ENCODE measurements around the gene RASSF1. TPM values are rescaled to one million over a fixed set of nuclear protein-coding genes. Genes with fewer than 3 reads are reported as not detected.

RASSF1 gene
- total RNA-seq, 1 donor from 2014 or later, result 39.5 TPM

GRCh38 chr3:50324351-50325112 lies 16.1 kb downstream of the RASSF1 start:
- H3K4me3 ChIP-seq, result peak overlapping the region; percentile 9
- no peaks in the 10 kb centered on the region for H3K27me3 ChIP-seq (ENCODE audit: low read depth)
- H3K9me3 ChIP-seq, result no peaks in the 10 kb centered on the region
- H3K27ac ChIP-seq, result peak overlapping the region; percentile 98
- peak; percentile 81 for DNase-seq
- peak; percentile 7 to 9 for ATAC-seq
- H3K36me3 ChIP-seq, result peaks cover 28% of the 10 kb centered on the region
- intact Hi-C loops (cut with DNase I), result no loop called here
- TF ChIP-seq CTCF (IDR thresholded peaks at IDR 0.05), result peak; percentile 87
- H3K4me1 ChIP-seq, result peaks cover 75% of the 10 kb centered on the region

GRCh38 chr3:50323614-50324199 lies 16.9 kb downstream of the RASSF1 start:
- TF ChIP-seq CTCF (IDR thresholded peaks at IDR 0.05), result peak; percentile 11
- Histone ChIP-seq H3K27ac (peak overlapping the region; percentile 98), H3K4me3 (peak overlapping the region; percentile 91), H3K27me3 (ENCODE audit: low read depth) (no peaks in the 10 kb centered on the region), H3K36me3 (peaks cover 31% of the 10 kb centered on the region), H3K9me3 (no peaks in the 10 kb centered on the region), H3K4me1 (peaks cover 81% of the 10 kb centered on the region)
- DNase-seq (peak; percentile 72), ATAC-seq (peak in 1 of 2 donors; percentile 4)
- intact Hi-C loops (cut with DNase I), result no loop called here

GRCh38 chr3:50323092-50323600 lies 17.5 kb downstream of the RASSF1 start:
- Histone ChIP-seq H3K4me3 (peak overlapping the region; percentile 91), H3K27me3 (ENCODE audit: low read depth) (no peaks in the 10 kb centered on the region), H3K9me3 (no peaks in the 10 kb centered on the region), H3K36me3 (peaks cover 37% of the 10 kb centered on the region), H3K27ac (peak overlapping the region; percentile 98), H3K4me1 (peaks cover 81% of the 10 kb centered on the region)
- intact Hi-C loops (cut with DNase I), result no loop called here
- DNase-seq (no peak), ATAC-seq (peak in 1 of 2 donors; percentile 0)
- TF ChIP-seq CTCF (IDR thresholded peaks at IDR 0.05), result no peak

GRCh38 chr3:50322386-50323091 lies 18.1 kb downstream of the RASSF1 start, which contains the start of gene HYAL2:
Gene HYAL2 (minus strand): TSS chr3:50322745. CDS start chr3:50320489, 2,256 bp downstream.
- ATAC-seq (peak in 1 of 2 donors; percentile 15), DNase-seq (peak; percentile 77)
- H3K4me1 ChIP-seq, result peaks cover 85% of the 10 kb centered on the region

More at GRCh38 chr3:50322386-50323091, 18.1 kb downstream of the RASSF1 start, which contains the start of gene HYAL2:
- peak within 1 kb of the TSS; percentile 91 for H3K4me3 ChIP-seq
- intact Hi-C loops (cut with DNase I), result no loop called here
- H3K27ac ChIP-seq, result peak within 1 kb of the TSS; percentile 98
- TF ChIP-seq CTCF (IDR thresholded peaks at IDR 0.05), result no peak
- peaks cover 43% of the 10 kb centered on the region for H3K36me3 ChIP-seq
- H3K27me3 ChIP-seq (ENCODE audit: low read depth), result no peaks in the 10 kb centered on the region
- no peaks in the 10 kb centered on the region for H3K9me3 ChIP-seq

Data from lower lobe of right lung (tissue), 2 donors.